IPS-20b (cell line): ENCODE measurements around the gene TJP2.

ENCODE experiments used
- H3K27ac ChIP-seq: one replicate; pipeline ENCODE4 v1.5.1; 2013; ENCODE audit warnings: low read length
- H3K27me3 ChIP-seq: 2 replicates; pipeline ENCODE4 v1.6.1; 2013; ENCODE audit warnings: mild to moderate bottlenecking, low read length, inconsistent platforms; ENCODE audit not compliant: insufficient read depth
- H3K36me3 ChIP-seq: 2 replicates; pipeline ENCODE4 v1.6.1; 2013; ENCODE audit warnings: low read depth, mild to moderate bottlenecking, inconsistent platforms, low read length, moderate library complexity; ENCODE audit not compliant: insufficient read depth
- H3K4me1 ChIP-seq: 2 replicates; pipeline ENCODE4 v1.6.1; 2013; ENCODE audit warnings: mild to moderate bottlenecking, control low read depth, inconsistent platforms, low read length, moderate library complexity; ENCODE audit not compliant: insufficient read depth
- H3K4me3 ChIP-seq: 2 replicates; pipeline ENCODE4 v1.5.1; 2013; ENCODE audit warnings: mild to moderate bottlenecking, low read length, inconsistent platforms
- H3K9ac ChIP-seq: 2 replicates; pipeline ENCODE4 v1.6.1; 2013; ENCODE audit warnings: low read depth, mild to moderate bottlenecking, inconsistent platforms, low read length, moderate library complexity
- H3K9me3 ChIP-seq: 2 replicates; pipeline ENCODE4 v1.6.1; 2013; ENCODE audit warnings: mild to moderate bottlenecking, low read depth, low read length, inconsistent platforms; ENCODE audit not compliant: insufficient read depth

The TJP2 gene

GRCh38 chr9:69173891-69174615, at the start of gene TJP2:
Gene TJP2 (plus strand): TSS chr9:69174277. CDS start chr9:69174373, 96 bp downstream.
- Histone ChIP-seq H3K36me3 (no peaks in the 10 kb centered on the region), H3K4me3 (peak within 1 kb of the TSS; percentile 78), H3K27me3 (peaks cover 39% of the 10 kb centered on the region), H3K9me3 (no peaks in the 10 kb centered on the region), H3K4me1 (peaks cover 33% of the 10 kb centered on the region), H3K27ac (no peak within 1 kb of the TSS), H3K9ac (peak within 1 kb of the TSS; percentile 57; the same call in 1 of the 2 replicates)

- H3K9me3 ChIP-seq, result no peaks in the 10 kb centered on the region
- H3K9ac ChIP-seq, result no peak overlapping the region
- H3K27me3 ChIP-seq, result no peaks in the 10 kb centered on the region
- no peak overlapping the region for H3K27ac ChIP-seq
- peaks cover 16% of the 10 kb centered on the region for H3K4me1 ChIP-seq
- peaks cover 10% of the 10 kb centered on the region; the same call in 1 of the 2 replicates for H3K36me3 ChIP-seq
- H3K4me3 ChIP-seq, result no peak overlapping the region
Measured at GRCh38 chr9:69130456-69131441, 43.3 kb upstream of the TJP2 start.

DNA sequence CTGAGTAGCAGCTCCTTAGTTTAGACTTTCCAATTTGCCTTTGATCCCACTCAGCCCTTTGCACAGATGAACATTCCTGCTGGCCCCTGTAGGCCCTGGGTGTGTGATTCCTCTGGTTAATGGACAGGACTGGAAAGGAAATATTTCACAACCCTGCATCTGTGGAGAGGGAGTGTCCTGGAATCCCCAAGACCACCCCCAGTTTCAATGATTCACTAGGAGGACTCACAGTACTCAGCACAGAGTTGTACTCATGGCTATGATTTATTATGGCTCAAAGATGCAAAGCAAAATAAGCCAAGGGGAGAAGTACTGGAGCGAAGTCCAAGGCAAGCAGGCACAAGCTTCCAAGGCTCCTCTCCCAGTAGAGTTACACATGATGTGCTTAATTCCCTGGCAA, 42.4 kb upstream of the TJP2 start:
- peaks cover 10% of the 10 kb centered on the region; the same call in 1 of the 2 replicates for H3K36me3 ChIP-seq
- H3K4me1 ChIP-seq, result peaks cover 16% of the 10 kb centered on the region
- H3K27me3 ChIP-seq, result no peaks in the 10 kb centered on the region
- H3K9ac ChIP-seq, result no peak overlapping the region
- H3K9me3 ChIP-seq, result no peaks in the 10 kb centered on the region
- no peak overlapping the region for H3K27ac ChIP-seq
- H3K4me3 ChIP-seq, result no peak overlapping the region

- Histone ChIP-seq H3K27me3 (no peaks in the 10 kb centered on the region), H3K27ac (no peak overlapping the region), H3K4me1 (peaks cover 16% of the 10 kb centered on the region), H3K9me3 (no peaks in the 10 kb centered on the region), H3K36me3 (peaks cover 10% of the 10 kb centered on the region), H3K4me3 (no peak overlapping the region), H3K9ac (no peak overlapping the region)
Measured at GRCh38 chr9:69132361-69132760, 41.7 kb upstream of the TJP2 start.

DNA sequence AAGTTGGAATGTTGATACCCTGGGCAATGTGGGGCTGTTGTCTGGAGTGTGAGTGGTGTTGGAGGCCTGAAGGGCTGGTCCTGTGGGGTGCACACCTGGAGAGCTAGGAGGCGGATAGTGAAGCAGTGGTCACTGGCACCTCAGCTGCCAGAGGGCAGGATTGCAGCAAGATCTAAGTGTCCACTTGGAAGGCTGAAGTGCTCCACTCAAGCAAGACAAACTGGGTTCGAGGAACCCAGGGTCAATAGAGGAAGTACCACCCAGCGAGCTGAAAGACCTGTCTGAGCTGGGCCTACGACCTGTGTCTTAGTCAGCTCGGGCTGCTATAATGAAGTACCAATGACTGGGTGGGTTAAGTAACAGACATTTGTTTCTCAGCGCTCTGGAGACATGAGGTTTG, 39.7 kb upstream of the TJP2 start:
- Histone ChIP-seq H3K9me3 (no peaks in the 10 kb centered on the region), H3K27ac (no peak overlapping the region), H3K9ac (no peak overlapping the region), H3K27me3 (no peaks in the 10 kb centered on the region), H3K4me1 (peaks cover 11% of the 10 kb centered on the region), H3K36me3 (peaks cover 15% of the 10 kb centered on the region), H3K4me3 (no peak overlapping the region)

- H3K27me3 ChIP-seq, result no peaks in the 10 kb centered on the region
- H3K4me3 ChIP-seq, result no peak overlapping the region
- H3K27ac ChIP-seq, result no peak overlapping the region
- H3K9ac ChIP-seq, result no peak overlapping the region
- no peaks in the 10 kb centered on the region for H3K9me3 ChIP-seq
- H3K36me3 ChIP-seq, result peaks cover 19% of the 10 kb centered on the region
- H3K4me1 ChIP-seq, result peaks cover 9% of the 10 kb centered on the region
Measured at GRCh38 chr9:69136185-69136584, 37.9 kb upstream of the TJP2 start.

DNA sequence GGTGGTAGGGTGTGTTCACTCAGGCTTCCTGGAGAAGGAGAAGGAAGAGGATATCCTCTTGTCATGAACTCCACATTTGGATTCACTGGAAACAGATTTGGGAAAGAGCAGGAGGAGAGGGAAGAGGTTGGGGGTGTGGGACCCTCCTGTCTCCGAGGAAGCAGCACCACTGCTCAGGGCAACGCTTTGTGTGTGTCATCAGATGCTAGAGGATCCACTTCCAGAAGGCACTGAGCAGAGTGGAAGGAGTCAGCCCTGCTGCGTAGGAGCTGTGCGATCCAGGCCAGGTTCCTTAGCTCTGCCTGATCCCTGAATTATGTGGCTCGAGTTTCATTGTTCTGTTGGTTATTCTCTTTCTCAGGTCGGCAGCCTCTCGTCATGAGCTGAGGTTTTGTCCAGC, 37.3 kb upstream of the TJP2 start:
- no peaks in the 10 kb centered on the region for H3K9me3 ChIP-seq
- no peaks in the 10 kb centered on the region for H3K27me3 ChIP-seq
- H3K36me3 ChIP-seq, result peaks cover 19% of the 10 kb centered on the region
- H3K4me1 ChIP-seq, result peaks cover 7% of the 10 kb centered on the region
- H3K4me3 ChIP-seq, result no peak overlapping the region
- H3K27ac ChIP-seq, result no peak overlapping the region
- no peak overlapping the region for H3K9ac ChIP-seq

- H3K27ac ChIP-seq, result no peak overlapping the region
- H3K9me3 ChIP-seq, result no peaks in the 10 kb centered on the region
- peaks cover 19% of the 10 kb centered on the region for H3K36me3 ChIP-seq
- H3K4me3 ChIP-seq, result no peak overlapping the region
- H3K4me1 ChIP-seq, result peaks cover 3% of the 10 kb centered on the region; the same call in 1 of the 2 replicates
- no peak overlapping the region for H3K9ac ChIP-seq
- H3K27me3 ChIP-seq, result no peaks in the 10 kb centered on the region
Measured at GRCh38 chr9:69137311-69137710, 36.8 kb upstream of the TJP2 start.

GRCh38 chr9:69139596-69139995, 34.5 kb upstream of the TJP2 start:
- H3K27ac ChIP-seq, result no peak overlapping the region
- peaks cover 14% of the 10 kb centered on the region for H3K36me3 ChIP-seq
- H3K27me3 ChIP-seq, result no peaks in the 10 kb centered on the region
- peaks cover 3% of the 10 kb centered on the region; the same call in 1 of the 2 replicates for H3K4me1 ChIP-seq
- no peaks in the 10 kb centered on the region for H3K9me3 ChIP-seq
- H3K9ac ChIP-seq, result no peak overlapping the region
- H3K4me3 ChIP-seq, result no peak overlapping the region

- no peak overlapping the region for H3K27ac ChIP-seq
- H3K4me3 ChIP-seq, result no peak overlapping the region
- peaks cover 14% of the 10 kb centered on the region for H3K36me3 ChIP-seq
- no peaks in the 10 kb centered on the region for H3K9me3 ChIP-seq
- H3K9ac ChIP-seq, result no peak overlapping the region
- no peaks in the 10 kb centered on the region for H3K27me3 ChIP-seq
- H3K4me1 ChIP-seq, result no peaks in the 10 kb centered on the region
Measured at GRCh38 chr9:69140123-69140735, 33.8 kb upstream of the TJP2 start.

DNA sequence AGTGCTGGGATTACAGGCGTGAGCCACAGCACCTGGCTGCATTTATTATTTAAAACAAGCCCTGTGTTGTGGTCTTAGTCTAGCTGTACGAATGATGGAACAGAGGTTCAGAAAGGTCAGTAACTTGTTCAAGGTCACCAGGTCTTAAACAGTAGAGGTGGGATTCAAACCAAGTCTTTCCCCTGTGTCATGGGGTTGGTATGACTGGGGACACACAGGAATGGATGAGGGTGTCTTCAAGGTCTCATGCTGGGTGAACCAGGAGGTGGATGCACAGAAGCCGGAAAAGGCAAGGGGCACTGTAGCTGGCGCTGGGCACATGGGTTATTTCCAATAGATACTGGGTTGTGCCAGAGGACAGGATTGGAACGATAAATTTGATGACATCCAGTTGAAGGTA, 32.2 kb upstream of the TJP2 start:
- no peaks in the 10 kb centered on the region for H3K9me3 ChIP-seq
- H3K4me1 ChIP-seq, result no peaks in the 10 kb centered on the region
- no peak overlapping the region for H3K9ac ChIP-seq
- no peak overlapping the region for H3K27ac ChIP-seq
- H3K36me3 ChIP-seq, result peaks cover 14% of the 10 kb centered on the region
- H3K27me3 ChIP-seq, result no peaks in the 10 kb centered on the region
- no peak overlapping the region for H3K4me3 ChIP-seq
